WI38 (cell line): Measurements from ENCODE around the gene EXOSC1.

Source experiments
- H3K4me3 ChIP-seq: 2 replicates; pipeline ENCODE4 v1.5.1; 2011; ENCODE audit warnings: low read depth, mild to moderate bottlenecking, control low read depth, low read length
- CTCF ChIP-seq: IDR thresholded peaks from 2 replicates; pipeline ENCODE4 v1.5.1; 2012; ENCODE audit warnings: low read depth, mild to moderate bottlenecking, control low read depth, low read length

EXOSC1 gene

DNA sequence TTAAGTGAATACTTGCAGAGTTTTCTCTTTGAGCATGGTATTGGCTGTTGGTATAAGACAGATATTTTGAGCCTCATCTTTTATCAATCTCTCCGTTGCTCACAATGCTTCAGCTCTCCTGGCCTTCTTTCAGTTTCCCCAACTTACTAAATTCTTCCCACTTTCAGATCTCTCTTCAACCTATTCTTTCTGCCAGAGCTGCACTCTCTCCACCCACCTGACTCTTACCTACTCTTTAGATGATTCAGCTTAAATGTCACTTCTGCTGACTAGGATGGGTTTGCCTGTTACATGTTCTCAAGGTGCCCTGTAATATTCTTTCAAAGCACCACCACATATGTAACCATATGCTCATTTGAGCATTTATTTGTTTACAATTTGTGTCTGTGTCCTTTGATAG, 1.6 kb downstream of the EXOSC1 start:
- no peak overlapping the region for H3K4me3 ChIP-seq
- no peak for TF ChIP-seq CTCF

- no peak for TF ChIP-seq CTCF
- H3K4me3 ChIP-seq: no peak overlapping the region
Measured at GRCh38 chr10:97442277-97442676, 3.5 kb downstream of the EXOSC1 start.

- H3K4me3 ChIP-seq: no peak overlapping the region
- TF ChIP-seq CTCF: no peak
Measured at GRCh38 chr10:97435211-97435610, 10.6 kb downstream of the EXOSC1 start.

- H3K4me3 ChIP-seq: no peak overlapping the region
- no peak for TF ChIP-seq CTCF
Measured at GRCh38 chr10:97434557-97434956, 11.2 kb downstream of the EXOSC1 start.

- no peak overlapping the region for H3K4me3 ChIP-seq
- TF ChIP-seq CTCF: no peak
Measured at GRCh38 chr10:97434055-97434454, 11.8 kb downstream of the EXOSC1 start.

- H3K4me3 ChIP-seq: peak overlapping the region; percentile 91
- TF ChIP-seq CTCF: no peak
Measured at GRCh38 chr10:97428572-97428981, 17.2 kb downstream of the EXOSC1 start.

- TF ChIP-seq CTCF: no peak
- peak overlapping the region; percentile 91 for H3K4me3 ChIP-seq
Measured at GRCh38 chr10:97427571-97428179, 18.1 kb downstream of the EXOSC1 start.
